ENCODE results near the gene LMAN1. TPM values are rescaled to one million over a fixed set of nuclear protein-coding genes. Genes with fewer than 3 reads are reported as not detected.

The LMAN1 gene
- total and polyA plus RNA-seq, 4 donors = 18.9 to 108 (median 67.2) TPM

DNA sequence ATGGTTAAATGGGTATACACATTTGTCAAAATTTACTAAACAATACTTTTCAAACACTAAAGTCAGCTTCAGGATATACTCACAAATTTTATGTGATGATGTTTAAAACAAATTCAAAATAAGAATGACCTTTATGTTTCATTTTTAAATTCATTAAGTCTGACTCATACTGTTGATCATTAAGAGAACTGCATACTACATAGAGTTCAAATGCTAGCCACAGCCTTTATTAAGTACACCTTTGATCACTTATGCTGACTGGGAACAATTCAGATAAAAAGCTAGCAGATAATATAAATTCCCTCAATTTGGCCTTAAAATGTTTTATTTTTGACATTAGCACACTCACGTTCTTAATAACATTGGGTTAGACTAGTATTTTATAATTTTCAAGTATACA, 14.1 kb downstream of the LMAN1 start:
- ATAC-seq (ENCODE audit: insufficient read depth, low FRiP score) (no peak), DNase-seq (no peak)
- 56% methylated on average over 1 of the region's 1 CpG for WGBS, 2 donors
- H3K9me3 ChIP-seq (ENCODE audit: control insufficient read depth in 4 of 4, insufficient read depth in 3 of 4, low read length in 3 of 4) = peaks cover 0 to 8% (median 2%) of the 10 kb centered on the region in 4 donors
- H3K4me3 ChIP-seq = no peak overlapping the region
- H3K4me1 ChIP-seq (ENCODE audit: control insufficient read depth in 5 of 5, insufficient read depth in 5 of 5, low read length in 5 of 5) = no peaks in the 10 kb centered on the region
- H3K36me3 ChIP-seq (ENCODE audit: control insufficient read depth in 4 of 4, insufficient read depth in 4 of 4, low read length in 4 of 4) = peaks cover 15 to 79% (median 48%) of the 10 kb centered on the region in 4 donors
- no peak overlapping the region for H3K27ac ChIP-seq (ENCODE audit: low read depth in 1 of 2, low read length in 1 of 2)
- no peaks in the 10 kb centered on the region for H3K27me3 ChIP-seq (ENCODE audit: control insufficient read depth in 3 of 3, insufficient read depth in 3 of 3, low read length in 2 of 3)
- no peak overlapping the region for H3K9ac ChIP-seq (ENCODE audit: insufficient read depth in 1 of 2, low read length in 2 of 2)
- TF ChIP-seq, protein P1, sequence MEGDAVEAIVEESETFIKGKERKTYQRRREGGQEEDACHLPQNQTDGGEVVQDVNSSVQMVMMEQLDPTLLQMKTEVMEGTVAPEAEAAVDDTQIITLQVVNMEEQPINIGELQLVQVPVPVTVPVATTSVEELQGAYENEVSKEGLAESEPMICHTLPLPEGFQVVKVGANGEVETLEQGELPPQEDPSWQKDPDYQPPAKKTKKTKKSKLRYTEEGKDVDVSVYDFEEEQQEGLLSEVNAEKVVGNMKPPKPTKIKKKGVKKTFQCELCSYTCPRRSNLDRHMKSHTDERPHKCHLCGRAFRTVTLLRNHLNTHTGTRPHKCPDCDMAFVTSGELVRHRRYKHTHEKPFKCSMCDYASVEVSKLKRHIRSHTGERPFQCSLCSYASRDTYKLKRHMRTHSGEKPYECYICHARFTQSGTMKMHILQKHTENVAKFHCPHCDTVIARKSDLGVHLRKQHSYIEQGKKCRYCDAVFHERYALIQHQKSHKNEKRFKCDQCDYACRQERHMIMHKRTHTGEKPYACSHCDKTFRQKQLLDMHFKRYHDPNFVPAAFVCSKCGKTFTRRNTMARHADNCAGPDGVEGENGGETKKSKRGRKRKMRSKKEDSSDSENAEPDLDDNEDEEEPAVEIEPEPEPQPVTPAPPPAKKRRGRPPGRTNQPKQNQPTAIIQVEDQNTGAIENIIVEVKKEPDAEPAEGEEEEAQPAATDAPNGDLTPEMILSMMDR (IDR thresholded peaks at IDR 0.05; ENCODE audit: control extremely low read depth, extremely low read depth) = no peak

DNA sequence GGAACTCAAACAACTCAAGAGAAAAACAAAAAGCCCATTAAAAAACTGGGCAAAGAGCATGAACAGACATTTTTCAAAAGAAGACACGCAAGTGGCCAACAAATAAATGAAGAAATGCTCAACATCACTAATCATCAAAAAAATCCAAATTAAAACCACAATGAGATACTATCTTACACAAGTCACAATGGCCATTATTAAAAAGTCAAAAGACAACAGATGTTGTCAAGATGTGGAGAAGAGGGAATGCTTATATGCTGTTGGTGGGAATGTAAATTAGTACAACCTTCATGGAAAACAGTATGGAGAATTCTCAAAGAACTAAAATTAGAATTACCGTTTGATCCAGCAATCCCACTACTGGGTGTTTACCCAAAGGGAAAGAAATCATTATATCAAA, 15.1 kb downstream of the LMAN1 start:
- DNase-seq (no peak), ATAC-seq (ENCODE audit: insufficient read depth, low FRiP score) (no peak)
- H3K9me3 ChIP-seq (ENCODE audit: control insufficient read depth in 4 of 4, insufficient read depth in 3 of 4, low read length in 3 of 4) = peaks cover 0 to 10% (median 7%) of the 10 kb centered on the region in 4 donors
- TF ChIP-seq, protein P1 (IDR thresholded peaks at IDR 0.05; ENCODE audit: control extremely low read depth, extremely low read depth) = no peak
- H3K4me1 ChIP-seq (ENCODE audit: control insufficient read depth in 5 of 5, insufficient read depth in 5 of 5, low read length in 5 of 5) = no peaks in the 10 kb centered on the region
- no peak overlapping the region for H3K9ac ChIP-seq (ENCODE audit: insufficient read depth in 1 of 2, low read length in 2 of 2)
- 98 to 99% methylated on average over 2 of the region's 2 CpGs for WGBS, 2 donors
- H3K4me3 ChIP-seq = no peak overlapping the region
- no peaks in the 10 kb centered on the region for H3K27me3 ChIP-seq (ENCODE audit: control insufficient read depth in 3 of 3, insufficient read depth in 3 of 3, low read length in 2 of 3)
- H3K27ac ChIP-seq (ENCODE audit: low read depth in 1 of 2, low read length in 1 of 2) = no peak overlapping the region
- H3K36me3 ChIP-seq (ENCODE audit: control insufficient read depth in 4 of 4, insufficient read depth in 4 of 4, low read length in 4 of 4) = peaks cover 21 to 81% (median 49%) of the 10 kb centered on the region in 4 donors

DNA sequence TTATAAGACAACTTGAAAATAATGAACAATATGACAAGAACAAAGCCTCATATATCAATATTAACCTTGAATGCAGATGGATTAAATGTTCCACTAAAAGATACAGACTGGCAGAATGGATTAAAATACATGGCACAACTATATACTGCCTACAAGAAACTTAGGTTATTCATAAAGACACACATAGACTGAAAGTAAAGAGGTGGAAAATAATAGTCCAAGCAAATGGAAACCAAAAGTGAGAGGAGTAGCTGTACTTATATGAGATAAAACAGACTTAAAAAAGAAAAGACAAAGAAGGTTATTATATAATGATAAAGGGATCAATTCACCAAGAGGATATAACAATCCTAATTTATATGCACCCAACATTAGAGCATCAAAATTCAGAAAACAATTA, 18.2 kb downstream of the LMAN1 start:
- ATAC-seq (ENCODE audit: insufficient read depth, low FRiP score) (no peak), DNase-seq (no peak)
- TF ChIP-seq, protein P1 (IDR thresholded peaks at IDR 0.05; ENCODE audit: control extremely low read depth, extremely low read depth) = no peak
- Histone ChIP-seq H3K27ac (ENCODE audit: low read depth in 1 of 2, low read length in 1 of 2) (no peak overlapping the region), H3K9ac (ENCODE audit: insufficient read depth in 1 of 2, low read length in 2 of 2) (no peak overlapping the region), H3K4me1 (ENCODE audit: control insufficient read depth in 5 of 5, insufficient read depth in 5 of 5, low read length in 5 of 5) (no peaks in the 10 kb centered on the region), H3K4me3 (no peak overlapping the region), H3K27me3 (ENCODE audit: control insufficient read depth in 3 of 3, insufficient read depth in 3 of 3, low read length in 2 of 3) (no peaks in the 10 kb centered on the region), H3K9me3 (ENCODE audit: control insufficient read depth in 4 of 4, insufficient read depth in 3 of 4, low read length in 3 of 4) (peaks cover 0 to 10% (median 7%) of the 10 kb centered on the region in 4 donors), H3K36me3 (ENCODE audit: control insufficient read depth in 4 of 4, insufficient read depth in 4 of 4, low read length in 4 of 4) (peaks cover 13 to 76% (median 56%) of the 10 kb centered on the region in 4 donors)

DNA sequence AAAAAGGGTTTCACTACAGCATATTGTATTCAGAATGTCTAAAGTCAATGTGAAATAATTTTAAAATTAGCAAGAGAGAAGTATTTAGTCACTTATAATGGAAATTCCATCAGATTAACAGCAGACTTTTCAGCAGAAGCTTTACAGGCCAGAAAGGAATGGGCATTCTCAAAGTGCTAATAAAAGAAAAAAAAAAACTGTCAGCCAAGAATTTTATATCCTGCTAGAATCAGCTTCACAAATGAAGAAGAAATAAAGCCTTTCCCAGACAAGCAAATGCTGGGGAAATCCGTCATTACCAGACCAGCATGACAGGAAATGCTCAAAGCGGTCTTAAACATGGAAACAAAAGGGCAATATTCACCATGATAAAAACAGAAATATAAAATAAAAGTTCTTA, 18.8 kb downstream of the LMAN1 start:
- Histone ChIP-seq H3K9ac (ENCODE audit: insufficient read depth in 1 of 2, low read length in 2 of 2) (no peak overlapping the region), H3K4me1 (ENCODE audit: control insufficient read depth in 5 of 5, insufficient read depth in 5 of 5, low read length in 5 of 5) (no peaks in the 10 kb centered on the region), H3K36me3 (ENCODE audit: control insufficient read depth in 4 of 4, insufficient read depth in 4 of 4, low read length in 4 of 4) (peaks cover 11 to 74% (median 55%) of the 10 kb centered on the region in 4 donors), H3K27ac (ENCODE audit: low read depth in 1 of 2, low read length in 1 of 2) (no peak overlapping the region), H3K4me3 (no peak overlapping the region), H3K27me3 (ENCODE audit: control insufficient read depth in 3 of 3, insufficient read depth in 3 of 3, low read length in 2 of 3) (no peaks in the 10 kb centered on the region), H3K9me3 (ENCODE audit: control insufficient read depth in 4 of 4, insufficient read depth in 3 of 4, low read length in 3 of 4) (peaks cover 0 to 10% (median 7%) of the 10 kb centered on the region in 4 donors)
- DNase-seq (peak in 1 of 3 donors; percentile 21), ATAC-seq (ENCODE audit: insufficient read depth, low FRiP score) (no peak)
- WGBS, 2 donors = 95 to 96% methylated on average over 2 of the region's 2 CpGs
- TF ChIP-seq, protein P1 (IDR thresholded peaks at IDR 0.05; ENCODE audit: control extremely low read depth, extremely low read depth) = no peak
